T-cell (primary cell): Measurements from ENCODE around the gene POU2AF1. TPM values are rescaled to one million over a fixed set of nuclear protein-coding genes. Genes with fewer than 3 reads are reported as not detected.

Experiments
- ATAC-seq, 4 experiments: fragments of 200-7000 bp in 3 of 4; fragments of 150-1000 bp in 1 of 4; cut with Tn5 transposase; replicated peaks in 1 of 4; 1 replicate in 3 of 4; 2 replicates in 1 of 4; pipeline ENCODE4 v1.10.0; 2021; ENCODE audit warnings: moderate library complexity in 3 of 4, mild to moderate bottlenecking in 2 of 4, moderate number of reproducible peaks in 1 of 4
- CTCF ChIA-PET, 2 donors: fragments of 300-600 bp; sonication (Branson Sonifier 250); formaldehyde crosslinking; loops; one replicate each; lab custom pipeline; 2022; ENCODE audit warnings: antibody characterized with exemption in 2 of 2; lab: Charles Lee
- POLR2A ChIA-PET, 2 donors: fragments of 300-600 bp; sonication (Branson Sonifier 250); formaldehyde crosslinking; loops; one replicate each; lab custom pipeline; 2022; ENCODE audit warnings: antibody characterized with exemption in 2 of 2; lab: Charles Lee
- DNase-seq, 35 experiments: peaks; one replicate each; pipeline versions ENCODE4 v3.0.0 to v3.0.0-alpha.2; 2013 to 2023
- H3K27ac ChIP-seq: one replicate; pipeline ENCODE4 v1.5.1; 2013; ENCODE audit warnings: low read length
- H3K27me3 ChIP-seq, 2 experiments: replicated peaks in 1 of 2; 1 replicate in 1 of 2; 2 replicates in 1 of 2; pipeline versions ENCODE4 v1.6.1 to v1.7.0; 2013; ENCODE audit warnings: low read length in 1 of 2, mixed read lengths in 1 of 2; ENCODE audit not compliant: control insufficient read depth in 2 of 2, insufficient read depth in 2 of 2; ENCODE audit errors: extremely low read depth in 1 of 2
- H3K36me3 ChIP-seq, 2 donors: 1 replicate in 1 of 2; 2 replicates in 1 of 2; pipeline versions ENCODE4 v1.6.1 to v1.7.0; 2013; ENCODE audit warnings: low read length in 1 of 2; ENCODE audit not compliant: control insufficient read depth in 2 of 2, insufficient read depth in 1 of 2; ENCODE audit errors: extremely low read depth in 1 of 2
- H3K4me1 ChIP-seq, 2 experiments: 1 replicate in 1 of 2; 2 replicates in 1 of 2; pipeline versions ENCODE4 v1.6.1 to v1.7.0; 2013; ENCODE audit warnings: low read length in 2 of 2, mixed read lengths in 1 of 2; ENCODE audit not compliant: insufficient read depth in 2 of 2, control insufficient read depth in 1 of 2; ENCODE audit errors: extremely low read depth in 1 of 2
- H3K4me3 ChIP-seq, 2 donors: 1 replicate in 1 of 2; 2 replicates in 1 of 2; pipeline versions ENCODE4 v1.5.1 to v1.7.0; 2013; ENCODE audit warnings: mild to moderate bottlenecking in 2 of 2, low read length in 1 of 2, moderate library complexity in 1 of 2; ENCODE audit not compliant: control insufficient read depth in 1 of 2; ENCODE audit errors: extremely low read depth in 1 of 2
- H3K9me3 ChIP-seq: 2 replicates; pipeline ENCODE4 v1.7.0; 2013
- H3K27ac Mint-ChIP-seq, 2 donors: one replicate each; pipeline ENCODE4 v1.8.0; 2020 to 2021; ENCODE audit warnings: mild to moderate bottlenecking in 2 of 2, mixed read lengths in 2 of 2
- H3K27me3 Mint-ChIP-seq, 2 donors: one replicate each; pipeline ENCODE4 v1.8.0; 2021 to 2022; ENCODE audit warnings: mixed read lengths in 2 of 2
- H3K36me3 Mint-ChIP-seq: one replicate; pipeline ENCODE4 v1.8.0; 2021; ENCODE audit warnings: mixed read lengths
- H3K4me1 Mint-ChIP-seq, 3 donors: one replicate each; pipeline ENCODE4 v1.8.0; 2020 to 2022; ENCODE audit warnings: mixed read lengths in 3 of 3, mild to moderate bottlenecking in 1 of 3
- H3K4me3 Mint-ChIP-seq, 3 donors: one replicate each; pipeline ENCODE4 v1.8.0; 2020 to 2022; ENCODE audit warnings: mild to moderate bottlenecking in 3 of 3, mixed read lengths in 3 of 3, moderate library complexity in 3 of 3
- H3K9me3 Mint-ChIP-seq, 3 donors: one replicate each; pipeline ENCODE4 v1.8.0; 2020 to 2022; ENCODE audit warnings: mixed read lengths in 3 of 3
- WGBS: methylation state at CpG from one replicate; pipeline ENCODE4 v1.1.5; 2013; ENCODE audit warnings: missing lambda C conversion rate; ENCODE audit not compliant: insufficient coverage; 5-methylcytosine and 5-hydroxymethylcytosine counted together
- total RNA-seq, 35 experiments: library from RNA in 6 of 35; stranded (reverse) in 6 of 35; fragments of 120-200 nt in 1 of 35; gene quantifications; one replicate each; pipeline versions ENCODE4 v1.2.1 to v1.2.4 and lab custom pipeline; 2013 to 2026

Gene POU2AF1
- total RNA-seq, 5 donors from 2014 or later (not counting 1 experiment from before 2014, with no cell fraction given), result 3.4 to 9.3 (median 4.3) TPM

DNA sequence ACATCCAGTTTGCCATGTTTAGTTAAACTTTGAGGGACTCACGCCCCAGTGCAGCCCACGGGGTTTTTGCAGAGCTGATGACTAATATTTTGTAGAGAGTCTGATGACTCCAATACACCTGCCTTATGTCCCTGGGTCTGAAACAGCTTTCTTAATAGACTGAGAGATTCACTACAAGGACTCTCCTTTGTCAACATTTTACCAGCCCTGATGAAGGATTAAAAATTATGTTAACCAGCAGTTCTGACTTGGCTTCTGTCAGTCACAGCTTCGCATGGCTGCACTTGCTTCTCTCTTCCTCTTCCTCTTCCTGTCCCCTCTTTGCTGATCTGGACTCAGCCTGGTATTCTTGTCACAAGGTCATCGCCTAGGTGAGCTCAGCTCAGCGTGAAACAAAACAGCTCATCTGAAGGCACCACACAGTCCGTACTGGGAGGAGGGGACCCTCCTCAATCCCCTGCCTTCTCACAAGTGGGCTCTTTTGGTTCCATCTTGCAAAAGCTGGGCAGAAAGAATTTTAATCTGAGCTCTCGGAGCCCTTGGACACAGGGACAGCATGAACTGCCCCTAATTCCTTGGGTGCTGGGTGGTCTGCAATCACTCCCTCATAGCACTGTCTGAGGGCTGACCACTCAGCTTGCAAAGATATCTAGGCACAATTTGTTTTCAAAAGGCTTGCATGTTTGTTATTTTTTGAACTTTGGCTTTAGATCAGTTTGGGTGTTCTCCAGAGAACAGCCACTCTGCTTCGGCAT, 38.1 kb upstream of the POU2AF1 start:
- Mint-ChIP-seq H3K4me1 (peaks cover 38 to 52% (median 51%) of the 10 kb centered on the region in 3 donors), H3K27me3 (no peaks in the 10 kb centered on the region), H3K27ac (peak overlapping the region; percentile 79 to 84), H3K4me3 (peak overlapping the region in 1 of 3 donors; percentile 57), H3K36me3 (no peaks in the 10 kb centered on the region), H3K9me3 (no peaks in the 10 kb centered on the region)
- POLR2A ChIA-PET, result interaction anchor here in 1 of 2 donors (0.6 kb wide), 1 partner anchor 838 kb away, joined by 3 read pairs; no protein-coding TSS in a partner anchor
- H3K4me1 ChIP-seq, result peaks cover 15 to 42% of the 10 kb centered on the region in 2 experiments
- peak overlapping the region; percentile 15 for H3K27ac ChIP-seq
- no peaks in the 10 kb centered on the region for H3K9me3 ChIP-seq
- CTCF ChIA-PET, result interaction anchor here (0.8 to 1.6 kb wide), 3 partner anchors 11 to 135 kb away, joined by 3 to 4 read pairs (median 4); no protein-coding TSS in a partner anchor
- no peaks in the 10 kb centered on the region for H3K36me3 ChIP-seq
- H3K4me3 ChIP-seq, result no peak overlapping the region
- 55% methylated on average over 2 of the region's 8 CpGs for WGBS
- ATAC-seq (peak in 3 of 4 experiments; percentile 57 to 65 (median 61)), DNase-seq (peak in 2 of 35 experiments; percentile 4 to 12)
- H3K27me3 ChIP-seq, result no peaks in the 10 kb centered on the region

GRCh38 chr11:111416231-111416960, 37.3 kb upstream of the POU2AF1 start:
- POLR2A ChIA-PET, result no interaction called here
- Mint-ChIP-seq H3K4me3 (peak overlapping the region in 1 of 3 donors; percentile 57), H3K9me3 (no peaks in the 10 kb centered on the region), H3K36me3 (no peaks in the 10 kb centered on the region), H3K27me3 (no peaks in the 10 kb centered on the region), H3K27ac (peak overlapping the region; percentile 79 to 84), H3K4me1 (peaks cover 38 to 52% (median 51%) of the 10 kb centered on the region in 3 donors)
- no peak overlapping the region for H3K4me3 ChIP-seq
- WGBS, result 80% methylated on average over 5 of the region's 16 CpGs
- peaks cover 15 to 42% of the 10 kb centered on the region in 2 experiments for H3K4me1 ChIP-seq
- H3K36me3 ChIP-seq, result no peaks in the 10 kb centered on the region
- H3K27ac ChIP-seq, result peak overlapping the region; percentile 15
- ATAC-seq (no peak), DNase-seq (no peak)
- H3K9me3 ChIP-seq, result no peaks in the 10 kb centered on the region
- CTCF ChIA-PET, result interaction anchor here (0.8 to 1.6 kb wide), 3 partner anchors 12 to 134 kb away, joined by 3 to 4 read pairs (median 4); no protein-coding TSS in a partner anchor
- H3K27me3 ChIP-seq, result no peaks in the 10 kb centered on the region

DNA sequence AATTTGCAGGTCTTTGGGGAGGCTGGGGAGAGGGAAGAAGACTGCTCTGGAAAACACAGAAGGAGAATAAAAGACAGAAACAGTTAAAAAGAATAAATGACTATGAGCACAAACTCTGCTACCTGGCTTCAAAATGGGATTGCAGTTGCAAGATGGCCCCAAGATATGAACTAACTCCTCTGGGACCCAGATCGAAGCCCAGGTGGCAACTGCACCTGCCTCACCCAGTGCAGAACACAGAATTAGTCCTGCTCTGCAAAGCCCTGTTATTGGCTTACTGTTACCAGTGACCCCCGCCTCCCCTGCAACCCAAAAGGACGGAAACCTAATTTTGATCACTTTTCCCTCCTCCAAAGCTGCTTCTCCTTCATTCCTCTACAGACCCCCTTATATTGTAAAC, 35.9 kb upstream of the POU2AF1 start:
- Histone ChIP-seq H3K27ac (no peak overlapping the region), H3K27me3 (no peaks in the 10 kb centered on the region), H3K36me3 (no peaks in the 10 kb centered on the region), H3K4me3 (no peak overlapping the region), H3K4me1 (peaks cover 15 to 42% of the 10 kb centered on the region in 2 experiments), H3K9me3 (no peaks in the 10 kb centered on the region)
- DNase-seq (no peak), ATAC-seq (no peak)
- POLR2A ChIA-PET, result no interaction called here
- CTCF ChIA-PET, result no interaction called here
- H3K4me1 Mint-ChIP-seq, result peaks cover 38 to 52% (median 51%) of the 10 kb centered on the region in 3 donors
- 88% methylated on average over 2 of the region's 3 CpGs for whole genome bisulfite sequencing
- no peaks in the 10 kb centered on the region for H3K27me3 Mint-ChIP-seq
- peak overlapping the region in 1 of 2 donors; percentile 40 for H3K27ac Mint-ChIP-seq
- no peaks in the 10 kb centered on the region for H3K9me3 Mint-ChIP-seq
- H3K36me3 Mint-ChIP-seq, result no peaks in the 10 kb centered on the region
- H3K4me3 Mint-ChIP-seq, result peak overlapping the region in 1 of 3 donors; percentile 69

GRCh38 chr11:111414267-111414931, 35.3 kb upstream of the POU2AF1 start:
- H3K27ac ChIP-seq, result no peak overlapping the region
- Mint-ChIP-seq H3K9me3 (no peaks in the 10 kb centered on the region), H3K27ac (peak overlapping the region; percentile 40 to 58), H3K36me3 (no peaks in the 10 kb centered on the region), H3K4me1 (peaks cover 38 to 52% (median 51%) of the 10 kb centered on the region in 3 donors), H3K4me3 (peak overlapping the region; percentile 22 to 69 (median 37)), H3K27me3 (no peaks in the 10 kb centered on the region)
- H3K9me3 ChIP-seq, result no peaks in the 10 kb centered on the region
- peaks cover 15 to 40% of the 10 kb centered on the region in 2 experiments for H3K4me1 ChIP-seq
- POLR2A ChIA-PET, result interaction anchor here in 1 of 2 donors (0.5 kb wide), 1 partner anchor 697 kb away, joined by 3 read pairs; no protein-coding TSS in a partner anchor
- no peaks in the 10 kb centered on the region for H3K36me3 ChIP-seq
- ATAC-seq, result no peak
- no peak for DNase-seq
- WGBS, result 56% methylated on average over 2 of the region's 9 CpGs
- no peak overlapping the region for H3K4me3 ChIP-seq
- H3K27me3 ChIP-seq, result no peaks in the 10 kb centered on the region
- CTCF ChIA-PET, result no interaction called here

GRCh38 chr11:111413849-111414248, 34.8 kb upstream of the POU2AF1 start:
- H3K36me3 Mint-ChIP-seq, result no peaks in the 10 kb centered on the region
- no peak for DNase-seq
- ChIA-PET POLR2A (no interaction called here), CTCF (no interaction called here)
- H3K27me3 Mint-ChIP-seq, result no peaks in the 10 kb centered on the region
- H3K9me3 ChIP-seq, result no peaks in the 10 kb centered on the region
- H3K36me3 ChIP-seq, result no peaks in the 10 kb centered on the region
- whole genome bisulfite sequencing, result no CpG with 5 or more reads among the region's 7 CpGs
- H3K27ac Mint-ChIP-seq, result no peak overlapping the region
- peak overlapping the region in 1 of 3 donors; percentile 69 for H3K4me3 Mint-ChIP-seq
- H3K4me1 Mint-ChIP-seq, result peaks cover 38 to 50% (median 50%) of the 10 kb centered on the region in 3 donors
- no peaks in the 10 kb centered on the region for H3K27me3 ChIP-seq
- H3K4me3 ChIP-seq, result no peak overlapping the region
- H3K4me1 ChIP-seq, result peaks cover 15 to 38% of the 10 kb centered on the region in 2 experiments
- no peak for ATAC-seq
- peaks cover 0 to 3% (median 0%) of the 10 kb centered on the region in 3 donors for H3K9me3 Mint-ChIP-seq
- no peak overlapping the region for H3K27ac ChIP-seq

- WGBS, result 40% methylated on average over 1 of the region's 3 CpGs
- POLR2A ChIA-PET, result no interaction called here
- Mint-ChIP-seq H3K4me1 (peaks cover 27 to 37% (median 35%) of the 10 kb centered on the region in 3 donors), H3K27me3 (no peaks in the 10 kb centered on the region), H3K9me3 (peaks cover 0 to 6% (median 0%) of the 10 kb centered on the region in 3 donors), H3K36me3 (no peaks in the 10 kb centered on the region), H3K4me3 (no peak overlapping the region), H3K27ac (no peak overlapping the region)
- ATAC-seq, result no peak
- Histone ChIP-seq H3K27ac (no peak overlapping the region), H3K4me3 (no peak overlapping the region), H3K27me3 (peaks cover 0 to 5% of the 10 kb centered on the region in 2 experiments), H3K36me3 (no peaks in the 10 kb centered on the region), H3K4me1 (peaks cover 11 to 29% of the 10 kb centered on the region in 2 experiments), H3K9me3 (no peaks in the 10 kb centered on the region)
- CTCF ChIA-PET, result no interaction called here
- DNase-seq, result no peak
Measured at GRCh38 chr11:111412293-111412692, 33.2 kb upstream of the POU2AF1 start.
